ENCODE data around the gene CDC42SE2.
"Not testable (repeated sequence)": the region's sequence is repeated elsewhere in the genome, so short reads cannot be mapped to it uniquely, and the experiment has no call there.

The CDC42SE2 gene

DNA sequence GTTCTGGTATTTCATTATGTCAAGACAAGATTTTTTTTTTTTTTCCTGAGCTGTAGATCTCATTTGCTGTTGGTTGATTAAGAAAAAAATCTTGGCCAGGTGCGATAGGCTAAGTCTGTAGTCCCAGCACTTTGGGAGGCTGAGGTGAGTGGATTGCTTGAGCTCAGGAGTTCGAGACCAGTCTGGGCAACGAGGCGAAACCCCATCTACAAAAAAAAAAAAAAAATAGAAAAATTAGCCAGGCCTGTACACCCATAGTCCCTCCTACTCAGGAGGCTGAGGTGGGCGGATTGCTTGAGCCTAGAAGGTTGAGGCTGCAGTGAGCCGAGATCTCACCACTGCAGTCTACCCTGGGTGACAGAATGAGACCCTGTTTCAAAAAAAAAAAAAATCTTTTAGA, 12.2 kb downstream of the CDC42SE2 start:
- peaks cover 26% of the 10 kb centered on the region for H3K4me1 ChIP-seq (ENCODE audit: insufficient read depth, low read length, poor library complexity, severe bottlenecking)
- H4K20me1 ChIP-seq (ENCODE audit: insufficient read depth, low read length, poor library complexity, severe bottlenecking) = peaks cover 50% of the 10 kb centered on the region
- no peaks in the 10 kb centered on the region for H3K9me2 ChIP-seq (replicated peaks; ENCODE audit: low read depth, low read length)
- H3K4me3 ChIP-seq (ENCODE audit: low read length, poor library complexity, severe bottlenecking) = no peak overlapping the region
- H3K9me3 ChIP-seq (ENCODE audit: insufficient read depth, low read depth, low read length) = no peaks in the 10 kb centered on the region
- H3K9ac ChIP-seq (ENCODE audit: low read depth, low read length, poor library complexity, severe bottlenecking) = no peak overlapping the region
- H3F3A ChIP-seq (ENCODE audit: low read depth) = no peaks in the 10 kb centered on the region
- no peaks in the 10 kb centered on the region for H3K36me3 ChIP-seq (ENCODE audit: insufficient read depth, low read length)
- peaks cover 90% of the 10 kb centered on the region for H3K79me2 ChIP-seq (ENCODE audit: insufficient read depth, low read length)
- no peak for TF ChIP-seq EZH2phosphoT487 (IDR thresholded peaks at IDR 0.05; ENCODE audit: borderline replicate concordance)
- TF ChIP-seq, protein P1, sequence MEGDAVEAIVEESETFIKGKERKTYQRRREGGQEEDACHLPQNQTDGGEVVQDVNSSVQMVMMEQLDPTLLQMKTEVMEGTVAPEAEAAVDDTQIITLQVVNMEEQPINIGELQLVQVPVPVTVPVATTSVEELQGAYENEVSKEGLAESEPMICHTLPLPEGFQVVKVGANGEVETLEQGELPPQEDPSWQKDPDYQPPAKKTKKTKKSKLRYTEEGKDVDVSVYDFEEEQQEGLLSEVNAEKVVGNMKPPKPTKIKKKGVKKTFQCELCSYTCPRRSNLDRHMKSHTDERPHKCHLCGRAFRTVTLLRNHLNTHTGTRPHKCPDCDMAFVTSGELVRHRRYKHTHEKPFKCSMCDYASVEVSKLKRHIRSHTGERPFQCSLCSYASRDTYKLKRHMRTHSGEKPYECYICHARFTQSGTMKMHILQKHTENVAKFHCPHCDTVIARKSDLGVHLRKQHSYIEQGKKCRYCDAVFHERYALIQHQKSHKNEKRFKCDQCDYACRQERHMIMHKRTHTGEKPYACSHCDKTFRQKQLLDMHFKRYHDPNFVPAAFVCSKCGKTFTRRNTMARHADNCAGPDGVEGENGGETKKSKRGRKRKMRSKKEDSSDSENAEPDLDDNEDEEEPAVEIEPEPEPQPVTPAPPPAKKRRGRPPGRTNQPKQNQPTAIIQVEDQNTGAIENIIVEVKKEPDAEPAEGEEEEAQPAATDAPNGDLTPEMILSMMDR (conservative IDR thresholded peaks at IDR 0.05; ENCODE audit: low read length) = no peak
- H3K4me2 ChIP-seq (ENCODE audit: low read depth, low read length, poor library complexity, severe bottlenecking) = no peak overlapping the region
- H2AFZ ChIP-seq (ENCODE audit: low read length) = no peak overlapping the region
- H3K27me3 ChIP-seq (ENCODE audit: insufficient read depth, low read length, poor library complexity, severe bottlenecking) = no peaks in the 10 kb centered on the region

DNA sequence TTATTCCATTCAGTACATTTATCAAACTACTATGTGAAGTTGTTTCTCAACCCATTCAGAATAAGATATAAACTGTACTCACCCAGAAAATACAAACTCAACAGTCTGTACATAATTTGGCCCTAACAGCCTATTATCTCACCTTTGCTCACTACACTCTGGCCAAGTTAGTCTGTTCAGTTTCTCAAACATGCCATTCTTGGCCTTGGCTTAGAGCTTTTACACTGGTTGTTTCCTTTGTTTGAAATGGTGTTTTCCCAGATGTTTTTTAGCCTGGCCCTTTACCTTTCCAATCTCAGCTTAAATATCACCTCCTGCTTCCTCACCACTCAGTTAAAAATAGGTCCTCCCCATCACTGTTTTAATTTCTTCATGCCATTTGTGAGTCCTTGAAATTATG, 13.6 kb downstream of the CDC42SE2 start:
- Histone ChIP-seq H3K4me2 (ENCODE audit: low read depth, low read length, poor library complexity, severe bottlenecking) (no peak overlapping the region), H3K36me3 (ENCODE audit: insufficient read depth, low read length) (no peaks in the 10 kb centered on the region), H2AFZ (ENCODE audit: low read length) (no peak overlapping the region), H3K79me2 (ENCODE audit: insufficient read depth, low read length) (peaks cover 90% of the 10 kb centered on the region), H3F3A (ENCODE audit: low read depth) (no peaks in the 10 kb centered on the region), H3K9me2 (replicated peaks; ENCODE audit: low read depth, low read length) (no peaks in the 10 kb centered on the region), H3K9ac (ENCODE audit: low read depth, low read length, poor library complexity, severe bottlenecking) (no peak overlapping the region), H3K4me1 (ENCODE audit: insufficient read depth, low read length, poor library complexity, severe bottlenecking) (peaks cover 22% of the 10 kb centered on the region), H4K20me1 (ENCODE audit: insufficient read depth, low read length, poor library complexity, severe bottlenecking) (peaks cover 51% of the 10 kb centered on the region), H3K9me3 (ENCODE audit: insufficient read depth, low read depth, low read length) (no peaks in the 10 kb centered on the region), H3K27me3 (ENCODE audit: insufficient read depth, low read length, poor library complexity, severe bottlenecking) (no peaks in the 10 kb centered on the region), H3K4me3 (ENCODE audit: low read length, poor library complexity, severe bottlenecking) (no peak overlapping the region)
- TF ChIP-seq EZH2phosphoT487 (IDR thresholded peaks at IDR 0.05; ENCODE audit: borderline replicate concordance) = no peak
- TF ChIP-seq, protein P1 (conservative IDR thresholded peaks at IDR 0.05; ENCODE audit: low read length) = no peak

DNA sequence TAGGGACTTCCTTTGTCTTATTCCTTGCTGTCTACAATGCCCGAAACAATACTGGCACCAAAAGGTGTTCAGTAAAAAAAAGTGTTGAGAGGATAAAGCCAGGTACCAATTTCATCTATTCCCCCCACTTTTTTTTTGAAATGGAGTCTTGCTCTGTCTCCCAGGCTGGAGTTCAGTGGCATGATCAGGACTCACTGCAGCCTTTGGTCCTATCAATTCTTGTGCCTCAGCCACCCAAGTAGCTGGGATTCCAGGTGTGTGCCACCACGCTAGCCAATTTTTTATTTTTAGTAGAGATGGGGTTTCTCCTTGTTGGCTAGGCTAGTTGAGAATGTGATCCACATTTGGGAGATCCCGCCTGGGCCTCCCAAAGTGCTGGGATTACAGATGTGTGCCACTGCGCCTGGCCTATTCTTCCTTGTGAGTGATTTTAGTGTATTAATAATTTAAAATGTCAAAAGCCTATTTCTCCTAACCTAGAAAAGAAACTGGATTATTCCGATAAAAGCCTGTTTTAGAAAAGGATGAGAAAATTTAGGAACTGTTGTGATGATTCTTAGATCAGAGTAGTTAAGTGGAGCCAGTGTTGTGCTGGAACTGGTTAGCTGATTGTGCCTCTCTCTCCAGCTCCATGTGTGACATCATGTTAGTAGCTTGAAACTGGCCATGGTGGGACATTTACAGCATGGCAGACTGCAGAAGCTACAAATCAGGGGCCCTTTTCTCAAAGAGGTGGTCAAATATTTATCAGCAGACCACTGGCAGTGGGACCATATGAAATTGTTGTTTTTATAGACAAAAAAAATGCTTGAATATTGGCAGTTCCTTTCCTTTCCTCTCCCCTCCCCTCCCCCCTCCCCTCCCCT, 14.3 kb downstream of the CDC42SE2 start:
- Histone ChIP-seq H3K4me3 (ENCODE audit: low read length, poor library complexity, severe bottlenecking) (no peak overlapping the region), H3K4me1 (ENCODE audit: insufficient read depth, low read length, poor library complexity, severe bottlenecking) (peaks cover 18% of the 10 kb centered on the region), H3K4me2 (ENCODE audit: low read depth, low read length, poor library complexity, severe bottlenecking) (no peak overlapping the region), H3F3A (ENCODE audit: low read depth) (no peaks in the 10 kb centered on the region), H3K9ac (ENCODE audit: low read depth, low read length, poor library complexity, severe bottlenecking) (no peak overlapping the region), H3K9me3 (ENCODE audit: insufficient read depth, low read depth, low read length) (no peaks in the 10 kb centered on the region), H3K9me2 (replicated peaks; ENCODE audit: low read depth, low read length) (no peaks in the 10 kb centered on the region), H4K20me1 (ENCODE audit: insufficient read depth, low read length, poor library complexity, severe bottlenecking) (peaks cover 51% of the 10 kb centered on the region), H3K79me2 (ENCODE audit: insufficient read depth, low read length) (peaks cover 90% of the 10 kb centered on the region), H2AFZ (ENCODE audit: low read length) (no peak overlapping the region), H3K27me3 (ENCODE audit: insufficient read depth, low read length, poor library complexity, severe bottlenecking) (no peaks in the 10 kb centered on the region), H3K36me3 (ENCODE audit: insufficient read depth, low read length) (no peaks in the 10 kb centered on the region)
- no peak for TF ChIP-seq EZH2phosphoT487 (IDR thresholded peaks at IDR 0.05; ENCODE audit: borderline replicate concordance)
- TF ChIP-seq, protein P1 (conservative IDR thresholded peaks at IDR 0.05; ENCODE audit: low read length) = no peak

DNA sequence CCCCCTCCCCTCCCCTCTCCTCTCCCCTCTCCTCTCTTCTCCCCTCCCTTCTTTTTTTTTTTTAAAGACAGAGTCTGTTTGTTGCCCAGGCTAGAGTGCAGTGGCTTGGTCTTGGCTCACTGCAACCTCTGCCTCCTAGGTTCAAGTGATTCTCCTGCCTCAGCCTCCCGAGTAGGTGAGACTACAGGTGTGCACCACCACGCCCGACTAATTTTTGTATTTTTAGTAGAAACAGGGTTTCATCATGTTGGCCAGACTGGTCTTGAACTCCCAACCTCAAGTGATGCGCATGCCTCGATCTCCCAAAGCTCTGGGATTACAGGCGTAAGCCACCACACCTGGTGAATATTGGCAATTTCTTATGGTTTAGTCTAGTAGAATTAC, 14.9 kb downstream of the CDC42SE2 start:
- H3F3A ChIP-seq (ENCODE audit: low read depth); H3K27me3 ChIP-seq (ENCODE audit: insufficient read depth, low read length, poor library complexity, severe bottlenecking); H3K4me3 ChIP-seq (ENCODE audit: low read length, poor library complexity, severe bottlenecking); H3K9me2 ChIP-seq (replicated peaks; ENCODE audit: low read depth, low read length); H3K36me3 ChIP-seq (ENCODE audit: insufficient read depth, low read length); H3K4me2 ChIP-seq (ENCODE audit: low read depth, low read length, poor library complexity, severe bottlenecking); H2AFZ ChIP-seq (ENCODE audit: low read length); H3K9ac ChIP-seq (ENCODE audit: low read depth, low read length, poor library complexity, severe bottlenecking); H3K9me3 ChIP-seq (ENCODE audit: insufficient read depth, low read depth, low read length): not testable (repeated sequence)
- peaks cover 18% of the 10 kb centered on the region for H3K4me1 ChIP-seq (ENCODE audit: insufficient read depth, low read length, poor library complexity, severe bottlenecking)
- H4K20me1 ChIP-seq (ENCODE audit: insufficient read depth, low read length, poor library complexity, severe bottlenecking) = peaks cover 52% of the 10 kb centered on the region
- peaks cover 93% of the 10 kb centered on the region for H3K79me2 ChIP-seq (ENCODE audit: insufficient read depth, low read length)

All from Loucy (cell line).